Adrenal gland (tissue), 5 donors: Measurements from ENCODE around the gene BTBD1.

ENCODE experiments used
- CTCF ChIP-seq, 6 experiments: fragments of 450-650 bp in 4 of 6; fragments of 200-600 bp in 2 of 6; sonication (generic) in 1 of 6; IDR thresholded peaks; 1 replicate in 5 of 6; 2 replicates in 1 of 6; pipeline versions ENCODE4 v1.5.1 to v1.8.0; 2016 to 2021; ENCODE audit warnings: antibody characterized with exemption in 6 of 6, mild to moderate bottlenecking in 2 of 6, moderate library complexity in 1 of 6
- POLR2A ChIP-seq, 2 donors: fragments of 450-650 bp; IDR thresholded peaks; one replicate each; pipeline ENCODE4 v1.6.1; 2017; ENCODE audit warnings: antibody characterized with exemption in 2 of 2, mild to moderate bottlenecking in 2 of 2, moderate library complexity in 1 of 2
- donor health status: DM: no; HTN: no; CAD: no.

GRCh38 chr15:83088876-83089275 lies 21.8 kb upstream of the BTBD1 start:
- TF ChIP-seq CTCF (IDR thresholded peaks at IDR 0.05) (no peak), POLR2A (IDR thresholded peaks at IDR 0.05) (no peak)
